GM21447 (cell line): Measurements from ENCODE around the gene NKAPL.
A peak's percentile ranks its signal among the peaks of the same experiment; 100 is the strongest.
"Not testable (repeated sequence)": the region's sequence is repeated elsewhere in the genome, so short reads cannot be mapped to it uniquely, and the experiment has no call there.

ENCODE experiments used
- ATAC-seq: cut with Tn5 transposase; IDR thresholded peaks from one replicate; pipeline ENCODE4 v1.9.1; 2021; ENCODE audit not compliant: unreplicated experiment

Gene NKAPL

DNA sequence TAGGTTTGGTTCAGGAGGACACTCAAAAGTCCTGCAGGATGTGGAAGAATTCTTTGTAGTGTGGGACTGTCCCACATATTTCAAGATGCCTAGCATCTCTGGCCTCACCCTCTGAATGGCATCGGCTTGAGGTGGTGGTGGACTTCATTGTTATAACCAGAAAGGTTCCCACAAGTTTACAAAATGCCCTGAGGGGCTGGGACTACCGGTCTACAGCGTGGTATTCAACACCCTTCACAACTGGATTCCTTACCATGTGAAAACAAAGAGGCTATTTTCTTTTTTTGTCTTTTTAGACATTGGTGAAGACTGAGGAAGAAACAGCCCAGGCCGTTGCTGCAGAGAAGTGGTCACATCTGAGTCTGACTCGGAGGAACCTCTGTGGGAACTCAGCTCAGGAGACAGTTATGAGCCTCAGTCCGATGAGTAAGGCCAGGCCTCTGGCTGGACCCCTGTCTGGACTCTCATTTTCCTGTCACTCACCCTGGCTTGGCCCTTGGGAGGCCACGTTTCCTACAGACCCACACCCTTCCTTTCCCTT lies 37.5 kb downstream of the NKAPL start:
- no peak for ATAC-seq

GRCh38 chr6:28303570-28303969 lies 44.5 kb downstream of the NKAPL start:
- ATAC-seq: peak; percentile 90

GRCh38 chr6:28306363-28306762 lies 47.3 kb downstream of the NKAPL start:
- ATAC-seq: not testable (repeated sequence)
